SK-N-SH (cell line): ENCODE results near the gene MAP1B. TPM values are rescaled to one million over a fixed set of nuclear protein-coding genes. Genes with fewer than 3 reads are reported as not detected.

Experiments
- CTCF ChIA-PET: fragments of 300-600, 350-600 bp; formaldehyde crosslinking; extraction: SDS; loops from one replicate; lab custom pipeline; 2021; lab: Yijun Ruan, JAX
- POLR2A ChIA-PET: fragments of 350-600 bp; sonication (Branson Sonifier 250); formaldehyde crosslinking; extraction: SDS; loops from one replicate; lab custom pipeline; 2020; ENCODE audit warnings: antibody characterized with exemption, inconsistent platforms; lab: Yijun Ruan, JAX
- DNase-seq: peaks from one replicate; pipeline ENCODE4 v3.0.0; 2012
- H2AFZ ChIP-seq: fragments of 200-600 bp; sonication (generic); 2 replicates; pipeline ENCODE4 v1.8.1; 2016; ENCODE audit warnings: antibody characterized with exemption, mild to moderate bottlenecking, low read depth
- H3F3A ChIP-seq: fragments of 200-600 bp; sonication (generic); replicated peaks from 2 replicates; pipeline ENCODE3; 2016; ENCODE audit warnings: antibody characterized with exemption, mild to moderate bottlenecking; ENCODE audit not compliant: insufficient read depth
- H3K27ac ChIP-seq, 2 experiments: fragments of 200-500 bp in 1 of 2; fragments of 200-600 bp in 1 of 2; sonication (Bioruptor generic) in 1 of 2; sonication (generic), shearing (Covaris generic) in 1 of 2; 2 replicates each; pipeline versions ENCODE4 v1.5.1 to v1.6.1; 2014 to 2016; ENCODE audit warnings: low read depth in 2 of 2, inconsistent platforms in 1 of 2, low read length in 1 of 2, mild to moderate bottlenecking in 1 of 2, mixed read lengths in 1 of 2
- H3K27me3 ChIP-seq: fragments of 200-600 bp; sonication (generic), shearing (Covaris generic); 2 replicates; pipeline ENCODE4 v1.6.1; 2016; ENCODE audit warnings: mixed run types; ENCODE audit not compliant: insufficient read depth
- H3K36me3 ChIP-seq, 2 experiments: fragments of 200-500 bp in 1 of 2; fragments of 200-600 bp in 1 of 2; sonication (Bioruptor generic) in 1 of 2; sonication (generic) in 1 of 2; replicated peaks in 1 of 2; 2 replicates each; pipeline versions ENCODE3 to v1.5.1; 2014 to 2016; ENCODE audit warnings: low read length in 1 of 2, mild to moderate bottlenecking in 1 of 2; ENCODE audit not compliant: insufficient read depth in 2 of 2, control insufficient read depth in 1 of 2
- H3K4me1 ChIP-seq, 2 experiments: fragments of 200-500 bp in 1 of 2; fragments of 200-600 bp in 1 of 2; sonication (Bioruptor generic) in 1 of 2; sonication (generic), shearing (Covaris generic) in 1 of 2; 2 replicates each; pipeline versions ENCODE4 v1.5.1 to v1.6.1; 2014 to 2016; ENCODE audit warnings: low read depth in 1 of 2, low read length in 1 of 2, mixed run types in 1 of 2; ENCODE audit not compliant: insufficient read depth in 2 of 2, control insufficient read depth in 1 of 2
- H3K4me2 ChIP-seq: fragments of 200-600 bp; sonication (generic), shearing (Covaris generic); 2 replicates; pipeline ENCODE4 v1.6.1; 2017; ENCODE audit warnings: mixed run types
- H3K4me3 ChIP-seq, 2 experiments: fragments of 200-500 bp in 1 of 2; fragments of 200-600 bp in 1 of 2; sonication (Bioruptor generic) in 1 of 2; sonication (generic), shearing (Covaris generic) in 1 of 2; 2 replicates each; pipeline versions ENCODE4 v1.5.1 to v1.8.1; 2014 to 2016; ENCODE audit warnings: low read depth in 2 of 2, inconsistent platforms in 1 of 2, low read length in 1 of 2, mild to moderate bottlenecking in 1 of 2, mixed read lengths in 1 of 2, moderate library complexity in 1 of 2
- H3K79me2 ChIP-seq: fragments of 200-600 bp; sonication (generic); 2 replicates; pipeline ENCODE4 v1.8.1; 2017; ENCODE audit warnings: mild to moderate bottlenecking; ENCODE audit not compliant: insufficient read depth
- H3K9ac ChIP-seq: fragments of 200-600 bp; sonication (generic); 2 replicates; pipeline ENCODE4 v1.6.1; 2017; ENCODE audit warnings: mixed run types
- H3K9me2 ChIP-seq: fragments of 200-600 bp; sonication (generic); 2 replicates; pipeline ENCODE4 v1.6.1; 2017; ENCODE audit warnings: mixed run types
- H3K9me3 ChIP-seq: fragments of 200-600 bp; sonication (generic); 2 replicates; pipeline ENCODE4 v1.6.1; 2017; ENCODE audit warnings: mixed run types, mild to moderate bottlenecking, moderate library complexity
- H4K20me1 ChIP-seq: fragments of 200-600 bp; sonication (generic); 2 replicates; pipeline ENCODE4 v1.6.1; 2017; ENCODE audit warnings: mild to moderate bottlenecking, mixed run types; ENCODE audit not compliant: insufficient read depth
- CHD2 ChIP-seq: fragments of 150-350 bp; IDR thresholded peaks from 2 replicates; pipeline ENCODE4 v1.6.1; 2018; ENCODE audit warnings: low read length; ENCODE audit not compliant: partially characterized antibody
- EP300 ChIP-seq, 2 experiments: IDR thresholded peaks; 2 replicates each; pipeline versions ENCODE4 v1.4.0 to v1.6.1; 2012; ENCODE audit warnings: borderline replicate concordance in 1 of 2, low read depth in 1 of 2, low read length in 1 of 2
- FOSL2 ChIP-seq: IDR thresholded peaks from 2 replicates; pipeline ENCODE4 v1.4.0; 2012; ENCODE audit warnings: low read depth, mild to moderate bottlenecking, moderate library complexity, borderline replicate concordance
- FOXJ3 ChIP-seq: sonication (generic); formaldehyde crosslinking; IDR thresholded peaks from 2 replicates; pipeline ENCODE4 v1.5.1; 2020; ENCODE audit warnings: mild to moderate bottlenecking, missing genetic modification reagents
- FOXM1 ChIP-seq: IDR thresholded peaks from 2 replicates; pipeline ENCODE4 v1.4.0; 2012; ENCODE audit warnings: low read depth, mild to moderate bottlenecking
- GABPA ChIP-seq: IDR thresholded peaks from 2 replicates; pipeline ENCODE4 v1.4.0; 2012; ENCODE audit warnings: low read depth, mild to moderate bottlenecking
- GATA2 ChIP-seq: sonication (generic); formaldehyde crosslinking; IDR thresholded peaks from 2 replicates; pipeline ENCODE4 v1.5.0; 2020; ENCODE audit warnings: mild to moderate bottlenecking, missing genetic modification reagents
- JUND ChIP-seq: IDR thresholded peaks from 2 replicates; pipeline ENCODE4 v1.4.0; 2012
- MAX ChIP-seq: IDR thresholded peaks from 2 replicates; pipeline ENCODE4 v1.4.0; 2012; ENCODE audit warnings: low read depth
- NFIC ChIP-seq: IDR thresholded peaks from 2 replicates; pipeline ENCODE4 v1.4.0; 2012; ENCODE audit warnings: borderline replicate concordance
- NRF1 ChIP-seq: IDR thresholded peaks from 2 replicates; pipeline ENCODE4 v1.6.1; 2012; ENCODE audit warnings: low read depth, mild to moderate bottlenecking, low read length
- POLR2AphosphoS5 ChIP-seq: IDR thresholded peaks from 2 replicates; pipeline ENCODE4 v1.6.1; 2012; ENCODE audit warnings: low read depth, low read length
- RAD21 ChIP-seq: IDR thresholded peaks from 2 replicates; pipeline ENCODE4 v1.6.1; 2012; ENCODE audit warnings: mild to moderate bottlenecking, low read length
- RXRA ChIP-seq: IDR thresholded peaks from 2 replicates; pipeline ENCODE4 v1.4.0; 2012; ENCODE audit warnings: low read depth, mild to moderate bottlenecking, borderline replicate concordance
- SMC3 ChIP-seq: IDR thresholded peaks from 2 replicates; pipeline ENCODE4 v1.6.1; 2012; ENCODE audit warnings: low read depth, low read length, improper control_type of control experiment
- ZBTB33 ChIP-seq: IDR thresholded peaks from 2 replicates; pipeline ENCODE4 v1.4.0; 2012; ENCODE audit warnings: low read depth, borderline replicate concordance
- WGBS: methylation state at CpG from one replicate; pipeline ENCODE4 v1.1.6; 2017; ENCODE audit warnings: low lambda C conversion rate; 5-methylcytosine and 5-hydroxymethylcytosine counted together
- polyA plus RNA-seq, 3 experiments: library from polyadenylated mRNA; depleted of rRNA; stranded (reverse); fragments of >200 nt; gene quantifications; 2 replicates each; pipeline ENCODE4 v1.2.3, GENCODE V29; 2012
- TF ChIP-seq, protein P1 (sequence below): IDR thresholded peaks from 2 replicates; pipeline ENCODE4; 2012
- TF ChIP-seq, protein P2 (sequence below): IDR thresholded peaks from 2 replicates; pipeline ENCODE4 v1.4.0; 2012; ENCODE audit warnings: low read depth, borderline replicate concordance
- TF ChIP-seq, protein P3 (sequence below): fragments of 150-350 bp; IDR thresholded peaks from 2 replicates; pipeline ENCODE4 v1.6.1; 2017; ENCODE audit warnings: antibody characterized with exemption, low read length, low read depth, borderline replicate concordance
- TF ChIP-seq, protein P4 (sequence below): fragments of 150-350 bp; IDR thresholded peaks from 2 replicates; pipeline ENCODE4 v1.6.1; 2016; ENCODE audit warnings: mild to moderate bottlenecking, low read depth, low read length

MAP1B gene
- polyA plus RNA-seq, 1 of the 3 experiments (the other 2 are of a cell fraction) = 47.5 TPM

DNA sequence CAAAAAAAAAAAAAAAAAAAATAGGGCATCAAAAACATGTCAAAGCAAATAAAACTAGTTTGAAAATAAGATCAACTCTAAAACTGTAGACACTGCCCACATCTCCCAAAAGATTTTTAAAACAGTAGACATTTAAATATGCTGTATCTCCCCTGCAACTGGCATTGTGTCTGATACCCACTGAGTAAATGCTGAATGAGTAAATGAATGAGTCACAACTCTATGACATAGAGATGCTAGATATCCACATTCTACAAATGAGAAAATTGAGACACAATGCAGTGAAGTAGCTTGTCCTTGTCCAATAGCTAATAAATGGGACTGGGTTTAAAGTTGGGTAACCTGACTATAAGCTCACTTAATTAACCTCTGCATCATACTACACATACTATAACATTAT is 14.1 kb upstream of the MAP1B start (continued):
- no peak for TF ChIP-seq ZBTB33
- no peak for TF ChIP-seq GABPA
- no peak for TF ChIP-seq MAX
- TF ChIP-seq, protein P1, sequence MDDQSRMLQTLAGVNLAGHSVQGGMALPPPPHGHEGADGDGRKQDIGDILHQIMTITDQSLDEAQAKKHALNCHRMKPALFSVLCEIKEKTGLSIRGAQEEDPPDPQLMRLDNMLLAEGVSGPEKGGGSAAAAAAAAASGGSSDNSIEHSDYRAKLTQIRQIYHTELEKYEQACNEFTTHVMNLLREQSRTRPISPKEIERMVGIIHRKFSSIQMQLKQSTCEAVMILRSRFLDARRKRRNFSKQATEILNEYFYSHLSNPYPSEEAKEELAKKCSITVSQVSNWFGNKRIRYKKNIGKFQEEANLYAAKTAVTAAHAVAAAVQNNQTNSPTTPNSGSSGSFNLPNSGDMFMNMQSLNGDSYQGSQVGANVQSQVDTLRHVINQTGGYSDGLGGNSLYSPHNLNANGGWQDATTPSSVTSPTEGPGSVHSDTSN = peak; percentile 29; the same call in 1 of the 2 replicates
- TF ChIP-seq FOSL2 = peak; percentile 92
- TF ChIP-seq, protein P2, sequence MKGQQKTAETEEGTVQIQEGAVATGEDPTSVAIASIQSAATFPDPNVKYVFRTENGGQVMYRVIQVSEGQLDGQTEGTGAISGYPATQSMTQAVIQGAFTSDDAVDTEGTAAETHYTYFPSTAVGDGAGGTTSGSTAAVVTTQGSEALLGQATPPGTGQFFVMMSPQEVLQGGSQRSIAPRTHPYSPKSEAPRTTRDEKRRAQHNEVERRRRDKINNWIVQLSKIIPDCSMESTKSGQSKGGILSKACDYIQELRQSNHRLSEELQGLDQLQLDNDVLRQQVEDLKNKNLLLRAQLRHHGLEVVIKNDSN = no peak
- no peak for TF ChIP-seq FOXJ3
- no peak for TF ChIP-seq SMC3
- peak in 1 of 2 experiments; percentile 35; a peak in 1 of 4 replicates for TF ChIP-seq EP300 (IDR thresholded peaks at IDR 0.05; ENCODE audit: borderline replicate concordance in 1 of 2, low read depth in 1 of 2, low read length in 1 of 2)
- no peak for TF ChIP-seq NRF1

GRCh38 chr5:72093824-72094223 is 13.5 kb upstream of the MAP1B start:
- Histone ChIP-seq H3K27me3 (no peaks in the 10 kb centered on the region), H4K20me1 (no peaks in the 10 kb centered on the region), H3K4me2 (no peak overlapping the region), H3K9me2 (no peaks in the 10 kb centered on the region), H3K9ac (no peak overlapping the region), H3K4me3 (no peak overlapping the region), H2AFZ (no peak overlapping the region), H3K9me3 (no peaks in the 10 kb centered on the region), H3K36me3 (no peaks in the 10 kb centered on the region), H3K4me1 (peaks cover 0 to 7% of the 10 kb centered on the region in 2 experiments; a peak in 1 of 4 replicates), H3K79me2 (no peaks in the 10 kb centered on the region), H3K27ac (peak overlapping the region in 1 of 2 experiments; percentile 39; a peak in 1 of 4 replicates), H3F3A (no peaks in the 10 kb centered on the region)
- 77% methylated on average over 3 of the region's 3 CpGs for WGBS
- DNase-seq = no peak
- no peak for TF ChIP-seq FOXJ3
- TF ChIP-seq, protein P1 = no peak
- no peak for TF ChIP-seq NRF1
- TF ChIP-seq EP300 (IDR thresholded peaks at IDR 0.05; ENCODE audit: borderline replicate concordance in 1 of 2, low read depth in 1 of 2, low read length in 1 of 2) = no peak
- TF ChIP-seq, protein P3, sequence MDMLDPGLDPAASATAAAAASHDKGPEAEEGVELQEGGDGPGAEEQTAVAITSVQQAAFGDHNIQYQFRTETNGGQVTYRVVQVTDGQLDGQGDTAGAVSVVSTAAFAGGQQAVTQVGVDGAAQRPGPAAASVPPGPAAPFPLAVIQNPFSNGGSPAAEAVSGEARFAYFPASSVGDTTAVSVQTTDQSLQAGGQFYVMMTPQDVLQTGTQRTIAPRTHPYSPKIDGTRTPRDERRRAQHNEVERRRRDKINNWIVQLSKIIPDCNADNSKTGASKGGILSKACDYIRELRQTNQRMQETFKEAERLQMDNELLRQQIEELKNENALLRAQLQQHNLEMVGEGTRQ = no peak
- no peak for TF ChIP-seq RXRA
- no peak for TF ChIP-seq FOXM1
- TF ChIP-seq, protein P2 = no peak
- no peak for TF ChIP-seq POLR2AphosphoS5
- TF ChIP-seq, protein P4, sequence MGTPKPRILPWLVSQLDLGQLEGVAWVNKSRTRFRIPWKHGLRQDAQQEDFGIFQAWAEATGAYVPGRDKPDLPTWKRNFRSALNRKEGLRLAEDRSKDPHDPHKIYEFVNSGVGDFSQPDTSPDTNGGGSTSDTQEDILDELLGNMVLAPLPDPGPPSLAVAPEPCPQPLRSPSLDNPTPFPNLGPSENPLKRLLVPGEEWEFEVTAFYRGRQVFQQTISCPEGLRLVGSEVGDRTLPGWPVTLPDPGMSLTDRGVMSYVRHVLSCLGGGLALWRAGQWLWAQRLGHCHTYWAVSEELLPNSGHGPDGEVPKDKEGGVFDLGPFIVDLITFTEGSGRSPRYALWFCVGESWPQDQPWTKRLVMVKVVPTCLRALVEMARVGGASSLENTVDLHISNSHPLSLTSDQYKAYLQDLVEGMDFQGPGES = no peak
- no peak for TF ChIP-seq GABPA
- TF ChIP-seq JUND = no peak
- TF ChIP-seq RAD21 = no peak
- no peak for TF ChIP-seq GATA2
- no peak for TF ChIP-seq NFIC
- no peak for TF ChIP-seq CHD2
- TF ChIP-seq FOSL2 = no peak
- CTCF ChIA-PET = no interaction called here
- POLR2A ChIA-PET = no interaction called here
